ENCODE results near the gene ACTL7B. TPM values are rescaled to one million over a fixed set of nuclear protein-coding genes. Genes with fewer than 3 reads are reported as not detected.
"Not testable (repeated sequence)": the region's sequence is repeated elsewhere in the genome, so short reads cannot be mapped to it uniquely, and the experiment has no call there.

The ACTL7B gene
- total RNA-seq (2014; rRNA removed; shearing (Covaris generic); ENCODE audit: low replicate concordance), result not detected in 2 replicates

GRCh38 chr9:108855888-108856287 is at the start of gene ACTL7B:
TSS of gene ACTL7B (minus strand) at chr9:108855986. CDS start at chr9:108855930, 56 bp downstream.
- H3K79me2 ChIP-seq (ENCODE audit: low read length), result no peaks in the 10 kb centered on the region
- no peak within 1 kb of the TSS for H3K27ac ChIP-seq (ENCODE audit: low read length)
- H3K4me3 ChIP-seq (ENCODE audit: low read length), result no peak within 1 kb of the TSS
- H4K20me1 ChIP-seq (ENCODE audit: insufficient read depth, low read depth, low read length), result no peaks in the 10 kb centered on the region
- no peak for DNase-seq
- no peak within 1 kb of the TSS for H3K9ac ChIP-seq (ENCODE audit: low read length)
- no peaks in the 10 kb centered on the region for H3K27me3 ChIP-seq (ENCODE audit: low read length)
- H3K9me2 ChIP-seq (replicated peaks; ENCODE audit: insufficient read depth, low read length), result no peaks in the 10 kb centered on the region
- H2AFZ ChIP-seq (ENCODE audit: low read length), result no peak within 1 kb of the TSS
- H3K9me3 ChIP-seq (ENCODE audit: low read length), result no peaks in the 10 kb centered on the region
- H3K4me1 ChIP-seq (ENCODE audit: low read length), result no peaks in the 10 kb centered on the region
- no peaks in the 10 kb centered on the region for H3K36me3 ChIP-seq (ENCODE audit: insufficient read depth, low read length)
- H3K4me2 ChIP-seq (ENCODE audit: low read depth, low read length, poor library complexity, severe bottlenecking), result no peak within 1 kb of the TSS

GRCh38 chr9:108905494-108905893 is 49.7 kb upstream of the ACTL7B start:
- DNase-seq, result no peak
- H3K27me3 ChIP-seq (ENCODE audit: low read length), result no peaks in the 10 kb centered on the region
- H3K9me3 ChIP-seq (ENCODE audit: low read length), result no peaks in the 10 kb centered on the region

GRCh38 chr9:108904161-108904560 is 48.4 kb upstream of the ACTL7B start:
- Histone ChIP-seq H2AFZ (ENCODE audit: low read length) (no peak overlapping the region), H3K4me3 (ENCODE audit: low read length) (no peak overlapping the region), H3K4me1 (ENCODE audit: low read length) (no peaks in the 10 kb centered on the region), H4K20me1 (ENCODE audit: insufficient read depth, low read depth, low read length) (no peaks in the 10 kb centered on the region), H3K27ac (ENCODE audit: low read length) (no peak overlapping the region), H3K4me2 (ENCODE audit: low read depth, low read length, poor library complexity, severe bottlenecking) (no peak overlapping the region), H3K9ac (ENCODE audit: low read length) (no peak overlapping the region), H3K9me3 (ENCODE audit: low read length) (no peaks in the 10 kb centered on the region), H3K9me2 (replicated peaks; ENCODE audit: insufficient read depth, low read length) (no peaks in the 10 kb centered on the region), H3K36me3 (ENCODE audit: insufficient read depth, low read length) (peaks cover 47% of the 10 kb centered on the region; the same call in 1 of the 2 replicates), H3K79me2 (ENCODE audit: low read length) (no peaks in the 10 kb centered on the region), H3K27me3 (ENCODE audit: low read length) (no peaks in the 10 kb centered on the region)
- no peak for DNase-seq

More at GRCh38 chr9:108905494-108905893, 49.7 kb upstream of the ACTL7B start:
- Histone ChIP-seq H3K79me2 (ENCODE audit: low read length) (no peaks in the 10 kb centered on the region), H3K36me3 (ENCODE audit: insufficient read depth, low read length) (peaks cover 53% of the 10 kb centered on the region; the same call in 1 of the 2 replicates), H4K20me1 (ENCODE audit: insufficient read depth, low read depth, low read length) (no peaks in the 10 kb centered on the region), H3K4me2 (ENCODE audit: low read depth, low read length, poor library complexity, severe bottlenecking) (no peak overlapping the region), H3K27ac (ENCODE audit: low read length) (no peak overlapping the region), H3K4me1 (ENCODE audit: low read length) (no peaks in the 10 kb centered on the region), H3K9ac (ENCODE audit: low read length) (no peak overlapping the region), H3K4me3 (ENCODE audit: low read length) (no peak overlapping the region), H3K9me2 (replicated peaks; ENCODE audit: insufficient read depth, low read length) (no peaks in the 10 kb centered on the region), H2AFZ (ENCODE audit: low read length) (no peak overlapping the region)

- H3K4me3 ChIP-seq (ENCODE audit: low read length), result no peak overlapping the region
- H3K79me2 ChIP-seq (ENCODE audit: low read length), result no peaks in the 10 kb centered on the region
- H3K9ac ChIP-seq (ENCODE audit: low read length), result no peak overlapping the region
- no peaks in the 10 kb centered on the region for H4K20me1 ChIP-seq (ENCODE audit: insufficient read depth, low read depth, low read length)
- no peaks in the 10 kb centered on the region for H3K4me1 ChIP-seq (ENCODE audit: low read length)
- H2AFZ ChIP-seq (ENCODE audit: low read length), result no peak overlapping the region
- peaks cover 48% of the 10 kb centered on the region; the same call in 1 of the 2 replicates for H3K36me3 ChIP-seq (ENCODE audit: insufficient read depth, low read length)
- no peak overlapping the region for H3K4me2 ChIP-seq (ENCODE audit: low read depth, low read length, poor library complexity, severe bottlenecking)
- H3K9me3 ChIP-seq (ENCODE audit: low read length), result no peaks in the 10 kb centered on the region
- no peak for DNase-seq
- H3K9me2 ChIP-seq (replicated peaks; ENCODE audit: insufficient read depth, low read length), result no peaks in the 10 kb centered on the region
- no peaks in the 10 kb centered on the region for H3K27me3 ChIP-seq (ENCODE audit: low read length)
- no peak overlapping the region for H3K27ac ChIP-seq (ENCODE audit: low read length)
Measured at GRCh38 chr9:108903420-108904103, 47.8 kb upstream of the ACTL7B start.

GRCh38 chr9:108900176-108900575 is 44.4 kb upstream of the ACTL7B start:
- H3K36me3 ChIP-seq (ENCODE audit: insufficient read depth, low read length), result peaks cover 54% of the 10 kb centered on the region; the same call in 1 of the 2 replicates
- DNase-seq, result no peak

GRCh38 chr9:108899023-108899695 is 43.4 kb upstream of the ACTL7B start:
- not testable (repeated sequence) for H3K9ac ChIP-seq (ENCODE audit: low read length); H3K9me2 ChIP-seq (replicated peaks; ENCODE audit: insufficient read depth, low read length); H2AFZ ChIP-seq (ENCODE audit: low read length); DNase-seq; H3K4me3 ChIP-seq (ENCODE audit: low read length); H3K9me3 ChIP-seq (ENCODE audit: low read length); H3K4me2 ChIP-seq (ENCODE audit: low read depth, low read length, poor library complexity, severe bottlenecking); H3K27me3 ChIP-seq (ENCODE audit: low read length); H3K4me1 ChIP-seq (ENCODE audit: low read length); H3K79me2 ChIP-seq (ENCODE audit: low read length); H4K20me1 ChIP-seq (ENCODE audit: insufficient read depth, low read depth, low read length); H3K27ac ChIP-seq (ENCODE audit: low read length)
- peaks cover 53% of the 10 kb centered on the region; the same call in 1 of the 2 replicates for H3K36me3 ChIP-seq (ENCODE audit: insufficient read depth, low read length)

More at GRCh38 chr9:108900176-108900575, 44.4 kb upstream of the ACTL7B start:
- Histone ChIP-seq H4K20me1 (ENCODE audit: insufficient read depth, low read depth, low read length) (no peaks in the 10 kb centered on the region), H3K27ac (ENCODE audit: low read length) (no peak overlapping the region), H3K4me3 (ENCODE audit: low read length) (no peak overlapping the region), H3K9ac (ENCODE audit: low read length) (no peak overlapping the region), H3K79me2 (ENCODE audit: low read length) (no peaks in the 10 kb centered on the region), H3K4me1 (ENCODE audit: low read length) (no peaks in the 10 kb centered on the region), H3K9me2 (replicated peaks; ENCODE audit: insufficient read depth, low read length) (no peaks in the 10 kb centered on the region), H2AFZ (ENCODE audit: low read length) (no peak overlapping the region), H3K4me2 (ENCODE audit: low read depth, low read length, poor library complexity, severe bottlenecking) (no peak overlapping the region), H3K27me3 (ENCODE audit: low read length) (no peaks in the 10 kb centered on the region), H3K9me3 (ENCODE audit: low read length) (no peaks in the 10 kb centered on the region)

- H3K4me1 ChIP-seq (ENCODE audit: low read length), result no peaks in the 10 kb centered on the region
- no peaks in the 10 kb centered on the region for H3K9me3 ChIP-seq (ENCODE audit: low read length)
- H4K20me1 ChIP-seq (ENCODE audit: insufficient read depth, low read depth, low read length), result no peaks in the 10 kb centered on the region
- H3K27ac ChIP-seq (ENCODE audit: low read length), result no peak overlapping the region
- peaks cover 46% of the 10 kb centered on the region; the same call in 1 of the 2 replicates for H3K36me3 ChIP-seq (ENCODE audit: insufficient read depth, low read length)
- H3K79me2 ChIP-seq (ENCODE audit: low read length), result no peaks in the 10 kb centered on the region
- H3K9me2 ChIP-seq (replicated peaks; ENCODE audit: insufficient read depth, low read length), result no peaks in the 10 kb centered on the region
- H3K9ac ChIP-seq (ENCODE audit: low read length), result no peak overlapping the region
- no peak overlapping the region for H2AFZ ChIP-seq (ENCODE audit: low read length)
- DNase-seq, result no peak
- no peak overlapping the region for H3K4me3 ChIP-seq (ENCODE audit: low read length)
- no peak overlapping the region for H3K4me2 ChIP-seq (ENCODE audit: low read depth, low read length, poor library complexity, severe bottlenecking)
- no peaks in the 10 kb centered on the region for H3K27me3 ChIP-seq (ENCODE audit: low read length)
Measured at GRCh38 chr9:108897324-108898096, 41.7 kb upstream of the ACTL7B start.

Data from Karpas-422 (cell line).